ENCODE data around the gene METTL16.

The METTL16 gene

DNA sequence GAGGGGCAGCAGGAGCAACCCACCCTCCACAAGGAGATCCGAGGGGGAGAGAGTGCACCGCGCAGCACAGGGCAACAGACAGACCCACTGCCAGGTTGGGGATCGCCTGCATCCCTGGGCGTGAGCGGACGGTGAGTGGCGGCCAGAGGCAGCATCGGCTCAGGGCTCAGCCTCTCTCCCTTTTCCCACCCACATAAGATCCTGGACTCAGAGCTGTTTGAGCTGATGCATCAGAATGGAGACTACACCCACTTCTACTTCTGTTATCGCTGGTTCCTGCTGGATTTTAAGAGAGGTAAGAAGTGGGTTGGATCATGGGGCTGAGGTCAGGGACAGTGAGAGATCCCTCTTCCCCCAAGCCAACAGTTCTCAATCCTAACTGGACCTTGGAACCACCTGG, 134.0 kb downstream of the METTL16 start:
- DNase-seq, result no peak

DNA sequence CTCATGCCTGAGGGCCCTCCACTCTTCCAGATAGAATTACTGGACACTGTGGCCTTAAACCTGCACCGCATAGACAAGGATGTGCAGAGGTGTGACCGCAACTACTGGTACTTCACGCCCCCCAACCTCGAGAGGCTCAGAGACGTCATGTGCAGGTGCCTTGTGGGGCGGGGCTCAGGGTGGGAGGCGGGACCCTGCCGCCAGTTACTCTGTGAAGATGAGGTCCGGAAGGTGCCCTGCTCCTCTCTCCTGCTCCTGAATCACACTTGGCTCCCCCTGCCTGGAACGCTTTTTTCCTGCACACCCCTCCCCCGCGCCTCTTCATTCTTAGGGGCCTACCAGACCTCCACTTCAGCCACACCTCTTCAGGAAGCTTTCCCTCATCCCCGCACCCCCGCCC, 135.6 kb downstream of the METTL16 start:
- no peak for DNase-seq

GRCh38 chr17:2375406-2375805, 136.3 kb downstream of the METTL16 start:
- DNase-seq, result no peak

DNA sequence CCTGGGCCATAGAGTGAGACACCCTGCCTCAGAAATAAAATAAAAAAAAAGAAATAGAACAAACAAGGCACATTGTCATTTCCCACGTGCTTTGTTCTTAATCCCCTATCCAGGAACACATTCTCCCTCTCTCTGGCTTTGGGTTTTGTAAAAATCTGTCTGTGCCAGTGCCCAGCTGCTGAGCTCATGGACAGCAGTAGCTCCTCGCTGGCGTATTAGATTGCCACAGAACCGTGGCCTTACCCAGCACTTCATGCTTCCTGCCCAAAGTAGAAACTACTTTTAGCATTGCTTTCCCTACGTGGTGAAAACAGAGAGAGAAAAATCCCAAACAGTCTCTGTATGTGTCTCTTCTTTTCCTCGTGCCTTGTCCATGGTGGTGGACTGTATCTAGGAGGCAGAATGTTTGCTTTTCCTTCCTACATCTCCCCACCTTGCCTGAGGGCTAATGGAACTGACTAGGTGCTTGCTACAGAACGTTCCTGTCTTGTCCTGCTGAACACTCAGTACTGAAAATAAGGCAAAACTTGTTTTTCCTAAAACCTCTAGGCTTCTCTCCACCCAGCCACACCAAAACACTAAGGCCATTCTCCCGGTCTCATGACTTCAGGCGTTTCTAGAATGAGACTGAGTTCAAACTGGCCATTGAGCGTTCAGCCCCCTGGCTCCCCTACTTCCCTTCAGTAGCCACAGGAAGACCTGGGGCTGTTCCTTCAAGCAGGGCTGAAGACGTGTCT, 137.0 kb downstream of the METTL16 start:
- no peak for DNase-seq

GRCh38 chr17:2373179-2373578, 138.5 kb downstream of the METTL16 start:
- no peak for DNase-seq

GRCh38 chr17:2372681-2373080, 139.0 kb downstream of the METTL16 start:
- no peak for DNase-seq

- no peak for DNase-seq
Measured at GRCh38 chr17:2372180-2372579, 139.5 kb downstream of the METTL16 start.

GRCh38 chr17:2371183-2372130, 140.2 kb downstream of the METTL16 start:
- DNase-seq, result no peak

GRCh38 chr17:2370211-2370589, 141.5 kb downstream of the METTL16 start:
- DNase-seq, result no peak

- no peak for DNase-seq
Measured at GRCh38 chr17:2369551-2370210, 142.0 kb downstream of the METTL16 start.

- no peak for DNase-seq
Measured at GRCh38 chr17:2369039-2369438, 142.6 kb downstream of the METTL16 start.

GRCh38 chr17:2368359-2368758, 143.3 kb downstream of the METTL16 start:
- no peak for DNase-seq

DNA sequence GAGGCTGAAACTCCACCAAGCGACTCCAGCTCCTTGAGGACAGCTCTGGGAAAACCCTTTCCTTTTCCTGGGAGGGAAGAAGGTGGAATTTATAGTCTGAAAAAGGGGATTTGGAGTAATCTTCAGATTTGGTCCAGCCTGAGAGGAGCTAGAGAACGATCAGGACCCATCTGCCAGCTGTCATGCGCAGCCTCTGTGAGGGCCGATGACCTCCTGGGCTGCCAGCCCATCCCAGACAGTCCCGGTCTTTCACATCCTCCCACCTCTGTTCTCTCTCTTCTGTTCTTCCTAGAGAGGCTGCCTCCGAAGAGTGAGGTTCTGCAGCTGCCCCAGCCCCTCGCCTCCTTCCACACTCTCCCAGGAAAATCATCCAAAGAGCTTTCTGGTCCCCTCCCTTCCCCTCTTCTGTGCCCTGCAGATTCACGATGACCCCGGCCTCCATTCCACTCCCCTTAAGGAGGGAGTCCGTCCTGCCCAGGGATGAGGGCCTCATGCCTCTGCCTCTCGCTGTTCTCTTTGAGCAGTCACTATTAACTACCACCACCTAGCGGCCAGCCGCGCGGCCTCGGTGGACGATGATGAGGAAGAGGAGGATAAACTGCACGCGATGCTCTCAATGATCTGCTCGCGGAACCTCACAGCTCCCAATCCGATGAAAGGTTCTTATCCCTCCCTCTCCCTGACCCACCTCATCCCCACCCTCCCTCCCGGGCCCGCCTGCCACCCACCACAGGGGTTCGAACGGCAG, 144.8 kb downstream of the METTL16 start:
- no peak for DNase-seq

All from activated T-cell treated with anti-CD3 and anti-CD28 coated beads for 4 hours (primary cell).